HG03342 (cell line): ENCODE data around the gene SAGE1.
"Not testable (repeated sequence)": the region's sequence is repeated elsewhere in the genome, so short reads cannot be mapped to it uniquely, and the experiment has no call there.

Source experiments
- ATAC-seq: cut with Tn5 transposase; IDR thresholded peaks from one replicate; pipeline ENCODE4 v1.9.1; 2021; ENCODE audit warnings: mild to moderate bottlenecking, moderate library complexity; ENCODE audit not compliant: unreplicated experiment

The SAGE1 gene

GRCh38 chrX:135893294-135893817, at the start of gene SAGE1, which contains the start of gene CT45A10:
SAGE1 (plus strand) TSS chrX:135893716; CDS start chrX:135896243, 2,527 bp downstream.
CT45A10 (minus strand) TSS chrX:135893444; CDS start chrX:135885344, 8,100 bp downstream.
- no peak for ATAC-seq

- ATAC-seq: not testable (repeated sequence)
Measured at GRCh38 chrX:135854438-135854837, 39.1 kb upstream of the SAGE1 start, which contains the start of gene CT45A8. CT45A8 (minus strand) TSS chrX:135854538; CDS start chrX:135850783, 3,755 bp downstream.

- ATAC-seq: not testable (repeated sequence)
Measured at GRCh38 chrX:135871712-135872111, 21.8 kb upstream of the SAGE1 start, which contains the start of gene CT45A9. CT45A9 (minus strand) TSS chrX:135871812; CDS start chrX:135868061, 3,751 bp downstream.

- not testable (repeated sequence) for ATAC-seq
Measured at GRCh38 chrX:135882741-135883140, 10.8 kb upstream of the SAGE1 start.

- not testable (repeated sequence) for ATAC-seq
Measured at GRCh38 chrX:135888230-135888629, 5.3 kb upstream of the SAGE1 start.

GRCh38 chrX:135888976-135889375, 4.5 kb upstream of the SAGE1 start:
- not testable (repeated sequence) for ATAC-seq

- no peak for ATAC-seq
Measured at GRCh38 chrX:135890087-135890585, 3.4 kb upstream of the SAGE1 start.

GRCh38 chrX:135892781-135893180, 735 bp upstream of the SAGE1 start:
- ATAC-seq: no peak

GRCh38 chrX:135910251-135910650, 16.7 kb downstream of the SAGE1 start:
- no peak for ATAC-seq

GRCh38 chrX:135914404-135914803, 20.9 kb downstream of the SAGE1 start:
- no peak for ATAC-seq

GRCh38 chrX:135920516-135920915, 27.0 kb downstream of the SAGE1 start:
- ATAC-seq: not testable (repeated sequence)

- ATAC-seq: no peak
Measured at GRCh38 chrX:135923353-135923752, 29.8 kb downstream of the SAGE1 start.

GRCh38 chrX:135927897-135928296, 34.4 kb downstream of the SAGE1 start:
- no peak for ATAC-seq

GRCh38 chrX:135931644-135932487, 38.4 kb downstream of the SAGE1 start:
- peak; percentile 74 for ATAC-seq

GRCh38 chrX:135944486-135944885, 51.0 kb downstream of the SAGE1 start:
- no peak for ATAC-seq

- no peak for ATAC-seq
Measured at GRCh38 chrX:135951291-135951690, 57.8 kb downstream of the SAGE1 start.
